Measurements from ENCODE around the gene ANO2.

Gene ANO2

GRCh38 chr12:5568325-5568981 is 376.6 kb downstream of the ANO2 start:
- DNase-seq (ENCODE audit: low read depth) = no peak
- H3K4me3 ChIP-seq (ENCODE audit: low read depth, low read length) = no peak overlapping the region
- no peak for TF ChIP-seq CTCF (IDR thresholded peaks at IDR 0.05; ENCODE audit: low read depth, low read length)

GRCh38 chr12:5567016-5567725 is 377.9 kb downstream of the ANO2 start:
- DNase-seq (ENCODE audit: low read depth) = no peak
- TF ChIP-seq, protein P1, sequence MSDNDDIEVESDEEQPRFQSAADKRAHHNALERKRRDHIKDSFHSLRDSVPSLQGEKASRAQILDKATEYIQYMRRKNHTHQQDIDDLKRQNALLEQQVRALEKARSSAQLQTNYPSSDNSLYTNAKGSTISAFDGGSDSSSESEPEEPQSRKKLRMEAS (IDR thresholded peaks at IDR 0.05; ENCODE audit: low read depth, low read length) = no peak
- no peak for TF ChIP-seq MYC (IDR thresholded peaks at IDR 0.05; ENCODE audit: low read depth, low read length)
- TF ChIP-seq POLR2A (IDR thresholded peaks at IDR 0.05; ENCODE audit: extremely low read depth, insufficient read length) = no peak
- no peak for TF ChIP-seq CTCF (IDR thresholded peaks at IDR 0.05; ENCODE audit: low read depth, low read length)
- H3K4me3 ChIP-seq (ENCODE audit: low read depth, low read length) = no peak overlapping the region

- no peak for DNase-seq (ENCODE audit: low read depth)
- H3K4me3 ChIP-seq (ENCODE audit: low read depth, low read length) = no peak overlapping the region
- TF ChIP-seq POLR2A (IDR thresholded peaks at IDR 0.05; ENCODE audit: extremely low read depth, insufficient read length) (no peak), CTCF (IDR thresholded peaks at IDR 0.05; ENCODE audit: low read depth, low read length) (no peak), MYC (IDR thresholded peaks at IDR 0.05; ENCODE audit: low read depth, low read length) (no peak)
- TF ChIP-seq, protein P1 (IDR thresholded peaks at IDR 0.05; ENCODE audit: low read depth, low read length) = no peak
Measured at GRCh38 chr12:5565933-5566599, 379.0 kb downstream of the ANO2 start.

DNA sequence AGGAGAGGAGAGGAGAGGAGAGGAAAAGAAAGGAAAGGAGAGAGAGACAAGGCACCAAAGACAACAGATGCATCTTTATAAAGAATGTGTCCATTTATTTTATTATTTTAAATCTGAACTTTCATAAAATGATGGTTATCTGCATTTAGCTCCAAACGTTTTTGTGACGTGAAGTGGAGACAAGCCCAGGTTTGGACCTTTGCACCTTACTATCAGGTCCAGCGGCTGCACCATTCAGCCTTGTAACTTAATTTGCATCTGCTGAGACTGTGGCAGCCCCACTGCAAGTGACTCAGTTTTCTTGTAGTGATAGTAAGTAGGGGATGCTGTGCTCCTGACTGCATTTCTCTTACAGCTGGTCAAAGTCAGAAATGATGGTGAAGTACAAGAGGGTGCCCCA is 382.5 kb downstream of the ANO2 start:
- DNase-seq (ENCODE audit: low read depth) = no peak
- no peak overlapping the region for H3K4me3 ChIP-seq (ENCODE audit: low read depth, low read length)
- TF ChIP-seq MYC (IDR thresholded peaks at IDR 0.05; ENCODE audit: low read depth, low read length) = no peak
- TF ChIP-seq CTCF (IDR thresholded peaks at IDR 0.05; ENCODE audit: low read depth, low read length) = no peak
- TF ChIP-seq, protein P1 (IDR thresholded peaks at IDR 0.05; ENCODE audit: low read depth, low read length) = no peak
- no peak for TF ChIP-seq POLR2A (IDR thresholded peaks at IDR 0.05; ENCODE audit: extremely low read depth, insufficient read length)

- TF ChIP-seq, protein P1 (IDR thresholded peaks at IDR 0.05; ENCODE audit: low read depth, low read length) = no peak
- TF ChIP-seq MYC (IDR thresholded peaks at IDR 0.05; ENCODE audit: low read depth, low read length) = no peak
- TF ChIP-seq POLR2A (IDR thresholded peaks at IDR 0.05; ENCODE audit: extremely low read depth, insufficient read length) = no peak
- TF ChIP-seq CTCF (IDR thresholded peaks at IDR 0.05; ENCODE audit: low read depth, low read length) = no peak
- no peak for DNase-seq (ENCODE audit: low read depth)
- H3K4me3 ChIP-seq (ENCODE audit: low read depth, low read length) = no peak overlapping the region
Measured at GRCh38 chr12:5561846-5562245, 383.2 kb downstream of the ANO2 start.

Data from NB4 (cell line).